IMR-90 (cell line): Measurements from ENCODE around the gene CERT1. TPM values are rescaled to one million over a fixed set of nuclear protein-coding genes. Genes with fewer than 3 reads are reported as not detected.

Experiments
- ATAC-seq: fragments of 200-7000 bp; cut with Tn5 transposase; 2 replicates; pipeline ENCODE4 v1.9.1; 2020; ENCODE audit warnings: low read depth, mild to moderate bottlenecking, moderate library complexity
- BruUV-seq: library from RNA; stranded (reverse); fragments of 400-500 nt; replicated peaks from 2 replicates; lab custom pipeline; 2021; lab: Mats Ljungman, UMichigan
- CTCF ChIA-PET: fragments of 300-600 bp; formaldehyde crosslinking; extraction: SDS; loops from one replicate; lab custom pipeline; 2021; ENCODE audit warnings: antibody characterized with exemption; lab: Yijun Ruan, JAX
- POLR2A ChIA-PET: fragments of 300-600 bp; sonication (Branson Sonifier 250); formaldehyde crosslinking; loops from one replicate; lab custom pipeline; 2022; ENCODE audit warnings: antibody characterized with exemption; ENCODE audit not compliant: unreplicated experiment; lab: Charles Lee
- DNase-seq: peaks from one replicate; pipeline ENCODE4 v3.0.0; 2013
- H2AFZ ChIP-seq: replicated peaks from 2 replicates; pipeline ENCODE3; 2013; ENCODE audit warnings: low read length, mild to moderate bottlenecking; ENCODE audit not compliant: poor library complexity
- H2AK5ac ChIP-seq: 2 replicates; pipeline ENCODE4 v1.6.1; 2013; ENCODE audit warnings: low read depth, low read length, inconsistent platforms
- H2AK9ac ChIP-seq: replicated peaks from 2 replicates; pipeline ENCODE3; 2013; ENCODE audit warnings: mild to moderate bottlenecking, low read depth, low read length, moderate library complexity; ENCODE audit not compliant: poor library complexity
- H2BK120ac ChIP-seq: 2 replicates; pipeline ENCODE4 v1.6.1; 2013; ENCODE audit warnings: low read depth, low read length, inconsistent platforms
- H2BK15ac ChIP-seq: 3 replicates; pipeline ENCODE4 v1.6.1; 2013; ENCODE audit warnings: low read depth, low read length, inconsistent platforms
- H2BK20ac ChIP-seq: 2 replicates; pipeline ENCODE4 v1.6.1; 2013; ENCODE audit warnings: low read depth, mild to moderate bottlenecking, inconsistent platforms, low read length, moderate library complexity
- H2BK5ac ChIP-seq: 2 replicates; pipeline ENCODE4 v1.6.1; 2013; ENCODE audit warnings: mild to moderate bottlenecking, low read depth, low read length, inconsistent platforms; ENCODE audit not compliant: poor library complexity, severe bottlenecking
- H3K14ac ChIP-seq: replicated peaks from 2 replicates; pipeline ENCODE4 v1.6.1; 2013; ENCODE audit warnings: low read depth, low read length, inconsistent platforms
- H3K18ac ChIP-seq: 2 replicates; pipeline ENCODE4 v1.6.1; 2013; ENCODE audit warnings: low read depth, low read length, control low read depth
- H3K23ac ChIP-seq: 2 replicates; pipeline ENCODE4 v1.6.1; 2013; ENCODE audit warnings: low read depth, low read length, inconsistent platforms
- H3K27ac ChIP-seq: 2 replicates; pipeline ENCODE4 v1.5.1; 2013; ENCODE audit warnings: mild to moderate bottlenecking, control low read depth, low read length; ENCODE audit not compliant: insufficient read depth
- H3K27me3 ChIP-seq: 2 replicates; pipeline ENCODE4 v1.6.1; 2013; ENCODE audit warnings: low read length; ENCODE audit not compliant: control insufficient read depth, insufficient read depth
- H3K36me3 ChIP-seq: 2 replicates; pipeline ENCODE4 v1.6.1; 2013; ENCODE audit warnings: low read length, mixed read lengths; ENCODE audit not compliant: control insufficient read depth, insufficient read depth
- H3K4ac ChIP-seq: 2 replicates; pipeline ENCODE4 v1.6.1; 2013; ENCODE audit warnings: low read depth, low read length, inconsistent platforms
- H3K4me1 ChIP-seq: 2 replicates; pipeline ENCODE4 v1.6.1; 2013; ENCODE audit warnings: low read length, mixed read lengths; ENCODE audit not compliant: control insufficient read depth, insufficient read depth
- H3K4me2 ChIP-seq: 2 replicates; pipeline ENCODE4 v1.6.1; 2013; ENCODE audit warnings: low read depth, mild to moderate bottlenecking, control low read depth, low read length, moderate library complexity
- H3K4me3 ChIP-seq: 2 replicates; pipeline ENCODE4 v1.5.1; 2013; ENCODE audit warnings: low read depth, mild to moderate bottlenecking, control low read depth, low read length, moderate library complexity; ENCODE audit not compliant: insufficient read depth
- H3K56ac ChIP-seq: 2 replicates; pipeline ENCODE4 v1.6.1; 2013; ENCODE audit warnings: low read length, inconsistent platforms; ENCODE audit not compliant: insufficient read depth; ENCODE audit errors: extremely low read depth
- H3K79me1 ChIP-seq, 2 experiments: 2 replicates each; pipeline ENCODE4 v1.6.1; 2013; ENCODE audit warnings: low read length in 2 of 2, inconsistent platforms in 1 of 2, low read depth in 1 of 2
- H3K9ac ChIP-seq: 2 replicates; pipeline ENCODE4 v1.6.1; 2013; ENCODE audit warnings: low read depth, low read length, control low read depth
- H3K9me1 ChIP-seq: 2 replicates; pipeline ENCODE4 v1.6.1; 2013; ENCODE audit warnings: low read length, inconsistent platforms; ENCODE audit not compliant: insufficient read depth
- H3K9me3 ChIP-seq: 2 replicates; pipeline ENCODE4 v1.6.1; 2013; ENCODE audit warnings: low read length; ENCODE audit not compliant: control insufficient read depth, insufficient read depth
- H4K20me1 ChIP-seq: 2 replicates; pipeline ENCODE4 v1.6.1; 2013; ENCODE audit warnings: low read length, inconsistent platforms; ENCODE audit not compliant: insufficient read depth
- H4K5ac ChIP-seq: 2 replicates; pipeline ENCODE4 v1.6.1; 2013; ENCODE audit warnings: mild to moderate bottlenecking, low read depth, low read length, control low read depth
- H4K8ac ChIP-seq, 2 experiments: 2 replicates each; pipeline ENCODE4 v1.6.1; 2013; ENCODE audit warnings: low read depth in 2 of 2, low read length in 2 of 2, control low read depth in 1 of 2, inconsistent platforms in 1 of 2
- H4K91ac ChIP-seq: 2 replicates; pipeline ENCODE4 v1.6.1; 2013; ENCODE audit warnings: low read depth, low read length, inconsistent platforms; ENCODE audit not compliant: insufficient read depth
- BHLHE40 ChIP-seq: fragments of 150-350 bp; IDR thresholded peaks from 2 replicates; pipeline ENCODE4 v1.6.1; 2016; ENCODE audit warnings: mild to moderate bottlenecking, low read depth, low read length
- CHD1 ChIP-seq: IDR thresholded peaks from 2 replicates; pipeline ENCODE4 v1.6.1; 2012; ENCODE audit warnings: low read depth, low read length, improper control_type of control experiment
- FOS ChIP-seq: fragments of 150-350 bp; IDR thresholded peaks from 2 replicates; pipeline ENCODE4 v1.6.1; 2016; ENCODE audit warnings: low read depth, low read length
- MAFK ChIP-seq: IDR thresholded peaks from 2 replicates; pipeline ENCODE4 v1.6.1; 2012; ENCODE audit warnings: low read depth, low read length, improper control_type of control experiment
- MAZ ChIP-seq: IDR thresholded peaks from 2 replicates; pipeline ENCODE4 v1.6.1; 2012; ENCODE audit warnings: low read depth, mild to moderate bottlenecking, low read length, improper control_type of control experiment, moderate library complexity, borderline replicate concordance
- MXI1 ChIP-seq: IDR thresholded peaks from 2 replicates; pipeline ENCODE4 v1.6.1; 2012; ENCODE audit warnings: low read depth, mild to moderate bottlenecking, low read length, moderate library complexity, borderline replicate concordance
- NFE2L2 ChIP-seq: fragments of 150-350 bp; IDR thresholded peaks from 2 replicates; pipeline ENCODE4 v1.6.1; 2016; ENCODE audit warnings: low read depth, mild to moderate bottlenecking, low read length
- POLR2A ChIP-seq: IDR thresholded peaks from 2 replicates; pipeline ENCODE4 v1.6.1; 2012; ENCODE audit warnings: mild to moderate bottlenecking, low read depth, low read length
- RAD21 ChIP-seq: IDR thresholded peaks from 2 replicates; pipeline ENCODE4 v1.6.1; 2012; ENCODE audit warnings: low read length, improper control_type of control experiment
- RCOR1 ChIP-seq: IDR thresholded peaks from 2 replicates; pipeline ENCODE4 v1.6.1; 2012; ENCODE audit warnings: mild to moderate bottlenecking, low read length, improper control_type of control experiment; ENCODE audit not compliant: insufficient replicate concordance
- RFX5 ChIP-seq: IDR thresholded peaks from 2 replicates; pipeline ENCODE4 v1.8.0; 2012; ENCODE audit warnings: low read depth, mild to moderate bottlenecking, low read length, moderate library complexity
- SMC3 ChIP-seq: fragments of 150-350 bp; IDR thresholded peaks from 2 replicates; pipeline ENCODE4 v1.6.1; 2016; ENCODE audit warnings: low read depth, mild to moderate bottlenecking, antibody characterized with exemption, low read length, moderate library complexity
- WGBS, 2 experiments: methylation state at CpG; one replicate each; pipeline versions ENCODE4 v1.1.5 to v1.1.7; 2013; ENCODE audit warnings: missing lambda C conversion rate in 2 of 2; ENCODE audit not compliant: insufficient read length in 1 of 2; ENCODE audit errors: extremely low coverage in 2 of 2; 5-methylcytosine and 5-hydroxymethylcytosine counted together
- dilution Hi-C: fragments of 300-500 bp; cut with HindIII; formaldehyde crosslinking; loops from one replicate; pipeline ENCODE4 v1.14.3; 2018; ENCODE audit warnings: low sequenced_read_pairs; ENCODE audit not compliant: unreplicated experiment
- in situ Hi-C: fragments of 300-500 bp; cut with MboI; formaldehyde crosslinking; loops from 3 replicates; pipeline ENCODE4 v1.14.3; 2019; ENCODE audit warnings: low sequenced_read_pairs, inconsistent platforms, mixed read lengths
- intact Hi-C: fragments of 100-400 bp; cut with micrococcal nuclease; formaldehyde crosslinking; loops from 2 replicates; pipeline ENCODE4 v1.10.0; 2022
- polyA plus RNA-seq, 3 experiments: library from polyadenylated mRNA; depleted of rRNA; stranded (reverse); fragments of >200 nt; gene quantifications; 2 replicates each; pipeline ENCODE4 v1.2.3, GENCODE V29; 2012; ENCODE audit warnings: low replicate concordance in 1 of 3
- total RNA-seq: library from RNA; depleted of rRNA; stranded (reverse); fragments of >200 nt; gene quantifications from 2 replicates; pipeline ENCODE4 v1.2.3, GENCODE V29; 2012
- TF ChIP-seq, protein P1 (sequence below): fragments of 150-350 bp; IDR thresholded peaks from 2 replicates; pipeline ENCODE4 v1.6.1; 2016; ENCODE audit warnings: low read depth, mild to moderate bottlenecking, low read length, moderate library complexity, borderline replicate concordance
- TF ChIP-seq, protein P2 (sequence below): fragments of 150-350 bp; IDR thresholded peaks from 2 replicates; pipeline ENCODE4 v1.6.1; 2017; ENCODE audit warnings: mild to moderate bottlenecking, antibody characterized with exemption, low read length, low read depth

Gene CERT1
- total and polyA plus RNA-seq, 2 of the 4 experiments (the other 2 are of a cell fraction) = 7.2 TPM

DNA sequence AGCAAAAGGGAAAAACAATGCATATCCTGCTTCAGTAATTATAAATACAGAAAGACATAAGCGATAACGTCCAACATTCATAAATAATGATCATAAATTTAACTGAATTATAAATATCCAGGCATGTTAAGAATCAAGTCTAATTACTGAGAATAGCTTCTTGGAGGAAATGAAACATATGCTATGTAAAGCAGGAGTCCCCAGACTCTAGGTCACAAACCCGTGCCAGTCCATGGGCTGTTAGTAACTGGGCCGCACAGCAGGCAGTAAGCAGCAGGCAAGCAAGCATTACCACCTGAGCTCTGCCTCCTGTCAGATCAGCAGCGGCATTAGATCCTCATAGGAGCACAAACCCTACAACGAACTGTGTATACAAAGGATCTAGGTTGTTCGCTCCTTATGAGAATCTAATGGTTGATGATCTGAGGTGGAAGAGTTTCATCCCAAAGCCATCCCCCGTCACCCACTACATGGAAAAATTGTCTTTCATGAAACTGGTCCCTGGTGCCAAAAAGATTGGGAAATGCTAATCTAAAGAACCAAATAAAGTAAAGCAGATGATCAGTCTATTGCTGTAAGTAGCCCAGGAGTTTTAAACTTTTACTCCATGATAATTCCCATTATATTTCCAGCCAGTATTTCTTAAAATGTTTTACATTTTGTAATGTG, 50.4 kb downstream of the CERT1 start:
- DNase-seq (no peak), ATAC-seq (no peak)
- Histone ChIP-seq H3K9me1 (peaks cover 4% of the 10 kb centered on the region), H3K36me3 (no peaks in the 10 kb centered on the region), H3K4me1 (peaks cover 2% of the 10 kb centered on the region; the same call in 1 of the 2 replicates), H3K27me3 (no peaks in the 10 kb centered on the region), H2BK120ac (no peak overlapping the region), H3K9me3 (no peaks in the 10 kb centered on the region), H2BK5ac (no peak overlapping the region), H2BK20ac (no peak overlapping the region), H3K23ac (no peak overlapping the region), H3K4ac (no peak overlapping the region), H3K56ac (no peak overlapping the region), H4K8ac (no peak overlapping the region), H2AFZ (no peak overlapping the region), H4K91ac (no peak overlapping the region), H3K79me1 (peaks cover 35 to 39% of the 10 kb centered on the region in 2 experiments), H4K5ac (0 out of 2 replicates have a peak overlapping the region, but pooled peaks have one; percentile 40), H3K4me2 (peak overlapping the region; percentile 9; the same call in 1 of the 2 replicates), H3K4me3 (no peak overlapping the region), H2AK5ac (no peak overlapping the region), H2AK9ac (no peak overlapping the region), H3K27ac (no peak overlapping the region), H3K9ac (no peak overlapping the region), H4K20me1 (peaks cover 11% of the 10 kb centered on the region; the same call in 1 of the 2 replicates), H3K18ac (no peak overlapping the region), H3K14ac (no peak overlapping the region; the same call in 1 of the 2 replicates), H2BK15ac (no peak overlapping the region)
- intact Hi-C loops (no loop called here), dilution Hi-C loops (no loop called here), in situ Hi-C loops (no loop called here)
- TF ChIP-seq RCOR1 (no peak), SMC3 (no peak), RAD21 (no peak), POLR2A (no peak), MAFK (no peak), BHLHE40 (no peak), MAZ (no peak), NFE2L2 (no peak), CHD1 (no peak), FOS (no peak), MXI1 (no peak), RFX5 (no peak)
- TF ChIP-seq, protein P1, sequence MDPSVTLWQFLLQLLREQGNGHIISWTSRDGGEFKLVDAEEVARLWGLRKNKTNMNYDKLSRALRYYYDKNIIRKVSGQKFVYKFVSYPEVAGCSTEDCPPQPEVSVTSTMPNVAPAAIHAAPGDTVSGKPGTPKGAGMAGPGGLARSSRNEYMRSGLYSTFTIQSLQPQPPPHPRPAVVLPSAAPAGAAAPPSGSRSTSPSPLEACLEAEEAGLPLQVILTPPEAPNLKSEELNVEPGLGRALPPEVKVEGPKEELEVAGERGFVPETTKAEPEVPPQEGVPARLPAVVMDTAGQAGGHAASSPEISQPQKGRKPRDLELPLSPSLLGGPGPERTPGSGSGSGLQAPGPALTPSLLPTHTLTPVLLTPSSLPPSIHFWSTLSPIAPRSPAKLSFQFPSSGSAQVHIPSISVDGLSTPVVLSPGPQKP = no peak
- TF ChIP-seq, protein P2, sequence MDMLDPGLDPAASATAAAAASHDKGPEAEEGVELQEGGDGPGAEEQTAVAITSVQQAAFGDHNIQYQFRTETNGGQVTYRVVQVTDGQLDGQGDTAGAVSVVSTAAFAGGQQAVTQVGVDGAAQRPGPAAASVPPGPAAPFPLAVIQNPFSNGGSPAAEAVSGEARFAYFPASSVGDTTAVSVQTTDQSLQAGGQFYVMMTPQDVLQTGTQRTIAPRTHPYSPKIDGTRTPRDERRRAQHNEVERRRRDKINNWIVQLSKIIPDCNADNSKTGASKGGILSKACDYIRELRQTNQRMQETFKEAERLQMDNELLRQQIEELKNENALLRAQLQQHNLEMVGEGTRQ = no peak
- WGBS, 2 experiments = no CpG with 5 or more reads among the region's 8 CpGs
- ChIA-PET CTCF (interaction anchor here (1.3 kb wide), 1 partner anchor 10 kb away, joined by 3 read pairs; no protein-coding TSS in a partner anchor), POLR2A (no interaction called here)
- no TSS peak for BruUV-seq
